H1 (cell line): Measurements from ENCODE around the gene COL4A2. TPM values are rescaled to one million over a fixed set of nuclear protein-coding genes. Genes with fewer than 3 reads are reported as not detected.

Experiments used
- CTCF ChIA-PET: fragments of 300-600 bp; sonication (Branson Sonifier 250); formaldehyde crosslinking; loops from one replicate; lab custom pipeline; 2021; ENCODE audit not compliant: partially characterized antibody; lab: Charles Lee
- POLR2A ChIA-PET: fragments of 300-600 bp; sonication (Branson Sonifier 250); formaldehyde crosslinking; loops from one replicate; lab custom pipeline; 2021; ENCODE audit warnings: inconsistent platforms; ENCODE audit not compliant: partially characterized antibody; lab: Charles Lee
- DNase-seq, 2 experiments: peaks; one replicate each; pipeline versions ENCODE4 v3.0.0 to v3.0.0-alpha.2; 2010 to 2022; ENCODE audit warnings: low spot score in 2 of 2, low read depth in 1 of 2, mixed read lengths in 1 of 2
- FAIRE-seq: peaks from 2 replicates; lab custom pipeline; 2011; peaks lifted over from hg19 to GRCh38; lab: Jason Lieb, UNC
- H2AFZ ChIP-seq: 2 replicates; pipeline ENCODE4 v1.8.1; 2012; ENCODE audit warnings: low read length, inconsistent platforms
- H2AK5ac ChIP-seq: 2 replicates; pipeline ENCODE4 v1.6.1; 2013; ENCODE audit warnings: low read depth, low read length
- H2BK120ac ChIP-seq: replicated peaks from 2 replicates; pipeline ENCODE3; 2013; ENCODE audit warnings: low read depth, low read length, inconsistent platforms
- H2BK12ac ChIP-seq: 2 replicates; pipeline ENCODE4 v1.6.1; 2013; ENCODE audit warnings: low read depth, low read length
- H2BK15ac ChIP-seq: 2 replicates; pipeline ENCODE4 v1.6.1; 2013; ENCODE audit warnings: low read length
- H2BK20ac ChIP-seq: 2 replicates; pipeline ENCODE4 v1.6.1; 2013; ENCODE audit warnings: low read length
- H2BK5ac ChIP-seq: 2 replicates; pipeline ENCODE4 v1.6.1; 2013; ENCODE audit warnings: low read depth, low read length
- H3K14ac ChIP-seq: 2 replicates; pipeline ENCODE4 v1.6.1; 2013; ENCODE audit warnings: inconsistent platforms; ENCODE audit not compliant: insufficient read length
- H3K18ac ChIP-seq: 2 replicates; pipeline ENCODE4 v1.6.1; 2013; ENCODE audit warnings: low read length; ENCODE audit errors: extremely low read depth
- H3K23ac ChIP-seq: 2 replicates; pipeline ENCODE4 v1.6.1; 2013; ENCODE audit warnings: inconsistent platforms; ENCODE audit not compliant: insufficient read length
- H3K23me2 ChIP-seq: 2 replicates; pipeline ENCODE4 v1.6.1; 2013; ENCODE audit warnings: low read depth, low read length
- H3K27ac ChIP-seq: 2 replicates; pipeline ENCODE4 v1.6.1; 2011; ENCODE audit warnings: low read depth, low read length, inconsistent platforms
- H3K27me3 ChIP-seq, 4 experiments: replicated peaks in 1 of 4; 1 replicate in 1 of 4; 2 replicates in 3 of 4; pipeline versions ENCODE4 v1.6.1 to v1.8.1; 2011 to 2013; ENCODE audit warnings: low read length in 3 of 4, mild to moderate bottlenecking in 3 of 4, inconsistent platforms in 2 of 4, mixed read lengths in 2 of 4, moderate library complexity in 1 of 4; ENCODE audit not compliant: control insufficient read depth in 3 of 4, insufficient read depth in 3 of 4; ENCODE audit errors: extremely low read depth in 1 of 4
- H3K36me3 ChIP-seq, 4 experiments: 2 replicates each; pipeline versions ENCODE4 v1.6.1 to v1.8.1; 2011 to 2013; ENCODE audit warnings: mild to moderate bottlenecking in 4 of 4, low read length in 3 of 4, moderate library complexity in 2 of 4, control low read depth in 1 of 4, inconsistent platforms in 1 of 4; ENCODE audit not compliant: insufficient read depth in 4 of 4, control insufficient read depth in 2 of 4
- H3K4ac ChIP-seq: replicated peaks from 2 replicates; pipeline ENCODE3; 2013; ENCODE audit warnings: low read length, low read depth, mixed read lengths, inconsistent platforms; ENCODE audit not compliant: insufficient read length
- H3K4me1 ChIP-seq, 4 experiments: replicated peaks in 1 of 4; 1 replicate in 1 of 4; 2 replicates in 3 of 4; pipeline versions ENCODE4 v1.6.1 to v1.8.1; 2011 to 2013; ENCODE audit warnings: low read length in 3 of 4, inconsistent platforms in 2 of 4, mixed read lengths in 1 of 4; ENCODE audit not compliant: insufficient read depth in 4 of 4, control insufficient read depth in 3 of 4
- H3K4me2 ChIP-seq, 2 experiments: 2 replicates each; pipeline versions ENCODE4 v1.6.1 to v1.8.1; 2011 to 2013; ENCODE audit warnings: low read depth in 2 of 2, low read length in 2 of 2, control low read depth in 1 of 2, inconsistent platforms in 1 of 2, mild to moderate bottlenecking in 1 of 2; ENCODE audit not compliant: insufficient read depth in 1 of 2
- H3K4me3 ChIP-seq, 4 experiments: fragments of 200-600, 300-600 bp in 1 of 4; sonication (generic), shearing (Covaris generic), sonication (Bioruptor Twin) in 1 of 4; 2 replicates each; pipeline versions ENCODE4 v1.5.1 to v1.8.1; 2011 to 2016; ENCODE audit warnings: low read length in 4 of 4, low read depth in 3 of 4, control low read depth in 2 of 4, inconsistent platforms in 2 of 4, mild to moderate bottlenecking in 2 of 4, mixed read lengths in 1 of 4, moderate library complexity in 1 of 4; ENCODE audit not compliant: insufficient read depth in 2 of 4; ENCODE audit errors: extremely low read depth in 1 of 4
- H3K56ac ChIP-seq: replicated peaks from 2 replicates; pipeline ENCODE3; 2013; ENCODE audit warnings: low read depth, mild to moderate bottlenecking, mixed read lengths, low read length, inconsistent platforms; ENCODE audit not compliant: insufficient read length
- H3K79me1 ChIP-seq: 2 replicates; pipeline ENCODE4 v1.6.1; 2013; ENCODE audit warnings: low read depth, low read length, control low read depth
- H3K79me2 ChIP-seq, 2 experiments: 2 replicates each; pipeline versions ENCODE4 v1.6.1 to v1.8.1; 2012 to 2013; ENCODE audit warnings: low read length in 2 of 2, mild to moderate bottlenecking in 2 of 2, inconsistent platforms in 1 of 2; ENCODE audit not compliant: insufficient read depth in 2 of 2, control insufficient read depth in 1 of 2
- H3K9ac ChIP-seq, 4 experiments: replicated peaks in 1 of 4; 1 replicate in 1 of 4; 2 replicates in 3 of 4; pipeline versions ENCODE4 v1.6.1 to v1.8.1; 2011 to 2013; ENCODE audit warnings: low read depth in 3 of 4, low read length in 3 of 4, control low read depth in 2 of 4, mild to moderate bottlenecking in 2 of 4, moderate library complexity in 2 of 4, inconsistent platforms in 1 of 4; ENCODE audit errors: extremely low read depth in 1 of 4
- H3K9me3 ChIP-seq, 2 experiments: 2 replicates each; pipeline versions ENCODE4 v1.6.1 to v1.8.1; 2012 to 2013; ENCODE audit warnings: mild to moderate bottlenecking in 2 of 2, moderate library complexity in 2 of 2, control low read depth in 1 of 2, inconsistent platforms in 1 of 2, low read depth in 1 of 2, low read length in 1 of 2, mixed read lengths in 1 of 2; ENCODE audit not compliant: insufficient read depth in 2 of 2
- H4K20me1 ChIP-seq, 2 experiments: replicated peaks in 1 of 2; 2 replicates each; pipeline versions ENCODE3 to v1.8.1; 2011 to 2013; ENCODE audit warnings: inconsistent platforms in 2 of 2, low read length in 2 of 2, mild to moderate bottlenecking in 1 of 2; ENCODE audit not compliant: insufficient read depth in 2 of 2, control insufficient read depth in 1 of 2
- H4K5ac ChIP-seq: 2 replicates; pipeline ENCODE4 v1.6.1; 2013; ENCODE audit warnings: low read length, low read depth, mixed read lengths, inconsistent platforms; ENCODE audit not compliant: insufficient read length
- H4K8ac ChIP-seq: 2 replicates; pipeline ENCODE4 v1.8.0; 2013; ENCODE audit warnings: mild to moderate bottlenecking, moderate library complexity, low read length, inconsistent platforms; ENCODE audit not compliant: insufficient read depth; ENCODE audit errors: extremely low read depth
- H4K91ac ChIP-seq: replicated peaks from 2 replicates; pipeline ENCODE3; 2013; ENCODE audit warnings: low read length, mixed read lengths, inconsistent platforms; ENCODE audit not compliant: insufficient read length
- ASH2L ChIP-seq: fragments of 200-600, 300-600 bp; sonication (generic); IDR thresholded peaks from one replicate; pipeline ENCODE4 v1.7.1; 2017; ENCODE audit warnings: low read length
- BACH1 ChIP-seq: IDR thresholded peaks from 2 replicates; pipeline ENCODE4 v1.6.1; 2012; ENCODE audit warnings: low read length, improper control_type of control experiment
- BRCA1 ChIP-seq: IDR thresholded peaks from 2 replicates; pipeline ENCODE4 v1.6.1; 2012; ENCODE audit warnings: low read depth, low read length, improper control_type of control experiment
- CEBPB ChIP-seq: IDR thresholded peaks from 2 replicates; pipeline ENCODE4 v1.6.1; 2012; ENCODE audit warnings: low read depth, low read length
- CREB1 ChIP-seq: IDR thresholded peaks from 2 replicates; pipeline ENCODE4 v1.6.1; 2012; ENCODE audit warnings: inconsistent platforms
- CTCF ChIP-seq, 3 experiments: IDR thresholded peaks; 1 replicate in 2 of 3; 2 replicates in 1 of 3; pipeline versions ENCODE4 v1.5.1 to v1.6.1; 2011; ENCODE audit warnings: low read length in 3 of 3, mild to moderate bottlenecking in 3 of 3, inconsistent platforms in 2 of 3, low read depth in 1 of 3, moderate library complexity in 1 of 3; ENCODE audit not compliant: insufficient read depth in 1 of 3; ENCODE audit errors: control extremely low read depth in 1 of 3
- GTF2F1 ChIP-seq: IDR thresholded peaks from 2 replicates; pipeline ENCODE4 v1.6.1; 2012; ENCODE audit warnings: low read depth, low read length, improper control_type of control experiment, borderline replicate concordance
- MAFK ChIP-seq: IDR thresholded peaks from 2 replicates; pipeline ENCODE4 v1.6.1; 2012; ENCODE audit warnings: low read depth, mild to moderate bottlenecking, improper control_type of control experiment, low read length
- NRF1 ChIP-seq: IDR thresholded peaks from 2 replicates; pipeline ENCODE4 v1.6.1; 2011; ENCODE audit warnings: mild to moderate bottlenecking, low read depth, low read length, improper control_type of control experiment
- PHF8 ChIP-seq: fragments of 200-600 bp; sonication (generic); conservative IDR thresholded peaks from 2 replicates; pipeline ENCODE4 v1.7.1; 2012; ENCODE audit warnings: low read depth, mild to moderate bottlenecking, inconsistent platforms, low read length, moderate library complexity
- SIX5 ChIP-seq: IDR thresholded peaks from 2 replicates; pipeline ENCODE4 v1.6.1; 2011; ENCODE audit warnings: mild to moderate bottlenecking, low read depth, low read length
- TBP ChIP-seq: IDR thresholded peaks from 2 replicates; pipeline ENCODE4 v1.6.1; 2011; ENCODE audit warnings: low read depth, low read length, improper control_type of control experiment
- ZNF274 ChIP-seq: IDR thresholded peaks from 2 replicates; pipeline ENCODE4 v1.7.0; 2012; ENCODE audit warnings: low read length, borderline replicate concordance; ENCODE audit errors: extremely low read depth
- WGBS, 2 experiments: shearing (Covaris generic) in 1 of 2; methylation state at CpG; one replicate each; pipeline versions ENCODE4 v1.1.6 to v1.1.7; 2013 to 2015; ENCODE audit warnings: low lambda C conversion rate in 2 of 2, mixed read lengths in 2 of 2, inconsistent platforms in 1 of 2, low coverage in 1 of 2, missing lambda C conversion rate in 1 of 2; ENCODE audit not compliant: insufficient replicate concordance in 2 of 2, insufficient coverage in 1 of 2, insufficient read length in 1 of 2; ENCODE audit errors: extremely low coverage in 1 of 2, missing lambda C conversion rate in 1 of 2; 5-methylcytosine and 5-hydroxymethylcytosine counted together
- polyA plus RNA-seq, 7 experiments: library from polyadenylated mRNA; depleted of rRNA in 3 of 7; stranded (reverse) in 5 of 7; unstranded in 2 of 7; fragments of >200 nt in 5 of 7; fragments of 200-250 nt in 2 of 7; gene quantifications; 1 replicate in 5 of 7; 2 replicates in 1 of 7; 4 replicates in 1 of 7; pipeline versions ENCODE4 v1.2.1 to v1.2.3, GENCODE V29; 2011 to 2013; ENCODE audit warnings: missing spikeins in 2 of 7, mixed read lengths in 2 of 7
- total RNA-seq: library from RNA; stranded (reverse); fragmentation: NEBNext Ultra II Directional; extraction: Animal tissue kit (Norgen Biotek cat#: 25700); gene quantifications from 2 replicates; pipeline ENCODE4 v1.2.1, GENCODE V29; 2021

COL4A2 gene
- total and polyA plus RNA-seq, 2 of the 8 experiments (the other 6 are each of a cell fraction or from before 2014, with no cell fraction given), result 80.4 to 87.3 TPM

DNA sequence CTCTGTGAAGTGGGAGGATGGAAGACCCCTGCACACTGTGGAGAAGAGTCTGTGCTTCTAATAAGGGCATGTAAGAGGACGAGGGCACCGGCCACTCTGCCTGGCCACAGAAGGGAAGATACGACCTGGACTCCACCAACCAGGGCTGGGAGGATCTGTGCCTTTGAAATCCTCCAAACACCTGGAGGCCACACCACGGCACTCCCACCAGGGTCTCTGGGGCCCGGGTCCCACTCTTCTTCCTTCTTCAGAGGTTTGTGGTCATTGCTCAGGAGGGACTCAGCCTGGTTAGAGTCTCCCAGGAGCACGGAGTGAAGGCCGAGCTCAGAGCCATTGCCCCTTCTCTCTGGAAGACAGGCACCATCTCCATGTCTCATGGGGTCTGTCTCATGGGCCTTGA is 212.4 kb downstream of the COL4A2 start:
- Histone ChIP-seq H3K9me3 (no peaks in the 10 kb centered on the region), H3K56ac (no peak overlapping the region), H3K9ac (no peak overlapping the region), H4K5ac (no peak overlapping the region), H2BK12ac (no peak overlapping the region), H2AFZ (no peak overlapping the region), H3K4me3 (no peak overlapping the region), H3K4ac (no peak overlapping the region), H3K27ac (no peak overlapping the region), H3K36me3 (no peaks in the 10 kb centered on the region), H2AK5ac (no peak overlapping the region), H3K79me2 (no peaks in the 10 kb centered on the region; a peak in 1 of 4 replicates), H2BK15ac (no peak overlapping the region), H3K4me2 (no peak overlapping the region), H4K8ac (no peak overlapping the region), H3K79me1 (peaks cover 3% of the 10 kb centered on the region; the same call in 1 of the 2 replicates), H3K23ac (no peak overlapping the region), H3K23me2 (no peaks in the 10 kb centered on the region), H2BK120ac (no peak overlapping the region), H3K27me3 (no peaks in the 10 kb centered on the region), H3K14ac (no peak overlapping the region), H4K20me1 (no peaks in the 10 kb centered on the region), H2BK20ac (no peak overlapping the region), H4K91ac (no peak overlapping the region), H2BK5ac (peak overlapping the region; percentile 66; the same call in 1 of the 2 replicates), H3K4me1 (no peaks in the 10 kb centered on the region), H3K18ac (no peak overlapping the region)
- FAIRE-seq, result no peak
- no peak for DNase-seq
- CTCF ChIA-PET, result interaction anchor here (0.6 to 2.1 kb wide), 6 partner anchors 11 to 704 kb away, joined by 3 to 20 read pairs (median 4); no protein-coding TSS in a partner anchor
- POLR2A ChIA-PET, result interaction anchor here (1.5 kb wide), 1 partner anchor 9 kb away, joined by 3 read pairs; no protein-coding TSS in a partner anchor
- 93% methylated on average over 7 of the region's 7 CpGs; no CpG with 5 or more reads in 1 of the 2 experiments for WGBS, 2 experiments
- no peak for TF ChIP-seq PHF8
- TF ChIP-seq BRCA1, result no peak
- no peak for TF ChIP-seq ASH2L
- no peak for TF ChIP-seq CTCF (IDR thresholded peaks at IDR 0.05; ENCODE audit: control extremely low read depth in 1 of 3, insufficient read depth in 1 of 3, low read depth in 1 of 3, low read length in 3 of 3)
- no peak for TF ChIP-seq BACH1
- no peak for TF ChIP-seq NRF1
- no peak for TF ChIP-seq SIX5
- no peak for TF ChIP-seq MAFK
- TF ChIP-seq ZNF274, result no peak
- no peak for TF ChIP-seq CEBPB
- no peak for TF ChIP-seq GTF2F1
- TF ChIP-seq CREB1, result no peak
- TF ChIP-seq TBP, result no peak
